WTC11 (cell line): Measurements from ENCODE around the gene ISG15. TPM values are rescaled to one million over a fixed set of nuclear protein-coding genes. Genes with fewer than 3 reads are reported as not detected.

Experiments used
- ATAC-seq: fragments of 200-7000 bp; cut with Tn5 transposase; 2 replicates; pipeline ENCODE4 v1.10.0; 2021; ENCODE audit warnings: mild to moderate bottlenecking, moderate library complexity
- CTCF ChIA-PET: fragments of 300-600 bp; sonication (Branson Sonifier 250); formaldehyde crosslinking; loops from one replicate; lab custom pipeline; 2021; ENCODE audit warnings: antibody characterized with exemption; lab: Charles Lee
- POLR2A ChIA-PET: fragments of 350-600 bp; sonication (Branson Sonifier 250); formaldehyde crosslinking; loops from one replicate; lab custom pipeline; 2021; ENCODE audit warnings: antibody characterized with exemption; lab: Charles Lee
- DNase-seq: peaks from one replicate; pipeline ENCODE4 v3.0.0; 2021; ENCODE audit warnings: low spot score
- H3K27ac Mint-ChIP-seq: 2 replicates; pipeline ENCODE4 v1.8.0; 2021; ENCODE audit warnings: mixed read lengths
- H3K27me3 Mint-ChIP-seq: 2 replicates; pipeline ENCODE4 v1.8.0; 2021; ENCODE audit warnings: low read depth, mild to moderate bottlenecking, moderate library complexity, mixed read lengths
- H3K36me3 Mint-ChIP-seq: 2 replicates; pipeline ENCODE4 v1.8.0; 2021; ENCODE audit warnings: mixed read lengths
- H3K4me1 Mint-ChIP-seq: 2 replicates; pipeline ENCODE4 v1.8.0; 2022; ENCODE audit warnings: mixed read lengths
- H3K4me3 Mint-ChIP-seq: 2 replicates; pipeline ENCODE4 v1.8.0; 2021; ENCODE audit warnings: mild to moderate bottlenecking, moderate library complexity, mixed read lengths
- H3K9me3 Mint-ChIP-seq: 2 replicates; pipeline ENCODE4 v1.8.0; 2021; ENCODE audit warnings: mixed read lengths
- ATF2 ChIP-seq: sonication (generic); formaldehyde crosslinking; IDR thresholded peaks from 2 replicates; pipeline ENCODE4 v1.8.1; 2022; ENCODE audit warnings: low read depth, missing genetic modification reagents, borderline replicate concordance
- CREB1 ChIP-seq: sonication (generic); formaldehyde crosslinking; IDR thresholded peaks from 2 replicates; pipeline ENCODE4 v1.8.0; 2023; ENCODE audit warnings: mild to moderate bottlenecking, missing genetic modification reagents
- ERG ChIP-seq: fragments of 250-450 bp; sonication (Bioruptor Pico); IDR thresholded peaks from 2 replicates; pipeline ENCODE4 v1.8.0; 2021; ENCODE audit warnings: mild to moderate bottlenecking
- HMGA2 ChIP-seq: fragments of 250-450 bp; sonication (Bioruptor Pico); IDR thresholded peaks from 2 replicates; pipeline ENCODE4 v1.4.0; 2021; ENCODE audit warnings: mild to moderate bottlenecking, moderate library complexity
- MXD4 ChIP-seq: fragments of 250-450 bp; sonication (Bioruptor Pico); IDR thresholded peaks from 2 replicates; pipeline ENCODE4 v1.8.0; 2021; ENCODE audit warnings: mild to moderate bottlenecking, moderate library complexity, borderline replicate concordance
- NFATC4 ChIP-seq: fragments of 250-450 bp; sonication (Bioruptor Pico); IDR thresholded peaks from 2 replicates; pipeline ENCODE4 v1.9.0; 2021; ENCODE audit warnings: mild to moderate bottlenecking
- NFYB ChIP-seq: sonication (generic); formaldehyde crosslinking; conservative IDR thresholded peaks from 2 replicates; pipeline ENCODE4 v1.8.0; 2022; ENCODE audit warnings: low read depth, missing genetic modification reagents
- NR1H2 ChIP-seq: sonication (generic); formaldehyde crosslinking; IDR thresholded peaks from 2 replicates; pipeline ENCODE4 v1.9.0; 2021; ENCODE audit warnings: mild to moderate bottlenecking, moderate library complexity, missing genetic modification reagents
- PRRX2 ChIP-seq: fragments of 250-450 bp; sonication (Bioruptor Pico); IDR thresholded peaks from 2 replicates; pipeline ENCODE4 v1.8.0; 2021; ENCODE audit warnings: mild to moderate bottlenecking
- RORB ChIP-seq: fragments of 250-450 bp; sonication (Bioruptor Pico); IDR thresholded peaks from 2 replicates; pipeline ENCODE4 v1.9.0; 2021; ENCODE audit warnings: mild to moderate bottlenecking
- SMAD4 ChIP-seq: sonication (generic); formaldehyde crosslinking; IDR thresholded peaks from 2 replicates; pipeline ENCODE4 v1.8.0; 2022; ENCODE audit warnings: mild to moderate bottlenecking, missing genetic modification reagents
- SOX15 ChIP-seq: fragments of 250-450 bp; sonication (Bioruptor Pico); IDR thresholded peaks from 2 replicates; pipeline ENCODE4 v1.9.0; 2021; ENCODE audit warnings: mild to moderate bottlenecking
- ZNF219 ChIP-seq: sonication (generic); formaldehyde crosslinking; IDR thresholded peaks from 2 replicates; pipeline ENCODE4 v1.8.0; 2023; ENCODE audit warnings: missing genetic modification reagents, mild to moderate bottlenecking, borderline replicate concordance
- ZNF317 ChIP-seq: sonication (generic); formaldehyde crosslinking; IDR thresholded peaks from 2 replicates; pipeline ENCODE4 v1.8.1; 2023; ENCODE audit warnings: low read depth, mild to moderate bottlenecking, moderate library complexity, missing genetic modification reagents, borderline replicate concordance
- ZNF532 ChIP-seq: fragments of 250-450 bp; sonication (Bioruptor Pico); IDR thresholded peaks from 2 replicates; pipeline ENCODE4 v1.9.0; 2021; ENCODE audit warnings: mild to moderate bottlenecking, borderline replicate concordance
- ZNF671 ChIP-seq: fragments of 250-450 bp; sonication (Bioruptor Pico); IDR thresholded peaks from 2 replicates; pipeline ENCODE4 v1.8.0; 2021; ENCODE audit warnings: mild to moderate bottlenecking
- total RNA-seq: library from RNA; stranded (reverse); gene quantifications from 3 replicates; pipeline ENCODE4 v1.2.3, GENCODE V29; 2021
- TF ChIP-seq, protein P1 (sequence below): sonication (generic); formaldehyde crosslinking; IDR thresholded peaks from 2 replicates; pipeline ENCODE4 v1.8.1; 2023; ENCODE audit warnings: mild to moderate bottlenecking, missing genetic modification reagents, moderate library complexity

Gene ISG15
- total RNA-seq, 1 experiment from 2014 or later = 29.5 TPM

- TF ChIP-seq ATF2 (CRISPR knock-in tag) (no peak), ZNF532 (CRISPR knock-in tag) (no peak), SOX15 (CRISPR knock-in tag) (no peak), NR1H2 (no peak), ERG (CRISPR knock-in tag) (no peak), CREB1 (CRISPR knock-in tag) (no peak), MXD4 (CRISPR knock-in tag) (no peak)
- TF ChIP-seq, protein P1, sequence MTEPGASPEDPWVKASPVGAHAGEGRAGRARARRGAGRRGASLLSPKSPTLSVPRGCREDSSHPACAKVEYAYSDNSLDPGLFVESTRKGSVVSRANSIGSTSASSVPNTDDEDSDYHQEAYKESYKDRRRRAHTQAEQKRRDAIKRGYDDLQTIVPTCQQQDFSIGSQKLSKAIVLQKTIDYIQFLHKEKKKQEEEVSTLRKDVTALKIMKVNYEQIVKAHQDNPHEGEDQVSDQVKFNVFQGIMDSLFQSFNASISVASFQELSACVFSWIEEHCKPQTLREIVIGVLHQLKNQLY (CRISPR knock-in tag) = no peak
- TF ChIP-seq, all 79 proteins: peak for 0
Observed at GRCh38 chr1:1053682-1054081, 40.4 kb downstream of the ISG15 start (continued).

- POLR2A ChIA-PET = no interaction called here
- peaks cover 17% of the 10 kb centered on the region for H3K36me3 Mint-ChIP-seq
- TF ChIP-seq NFYB (CRISPR knock-in tag) (no peak), ATF2 (CRISPR knock-in tag) (no peak), NFATC4 (CRISPR knock-in tag) (no peak), PRRX2 (CRISPR knock-in tag) (no peak), RORB (CRISPR knock-in tag) (no peak), ZNF671 (CRISPR knock-in tag) (no peak), HMGA2 (CRISPR knock-in tag) (no peak), MXD4 (CRISPR knock-in tag) (no peak), ERG (CRISPR knock-in tag) (no peak), SMAD4 (CRISPR knock-in tag) (no peak), ZNF219 (CRISPR knock-in tag) (no peak), CREB1 (CRISPR knock-in tag) (no peak), ZNF317 (no peak)
- peaks cover 6% of the 10 kb centered on the region for H3K9me3 Mint-ChIP-seq
- CTCF ChIA-PET = no interaction called here
- ATAC-seq (no peak), DNase-seq (no peak)
- peaks cover 23% of the 10 kb centered on the region for H3K27me3 Mint-ChIP-seq
- H3K27ac Mint-ChIP-seq = no peak overlapping the region
- no peak overlapping the region for H3K4me3 Mint-ChIP-seq
- peaks cover 3% of the 10 kb centered on the region; the same call in 1 of the 2 replicates for H3K4me1 Mint-ChIP-seq
Observed at GRCh38 chr1:1054099-1054700, 40.9 kb downstream of the ISG15 start.
